ACC112 (cell line): ENCODE data around the gene MYOZ3.

ENCODE experiments used
- H2AFZ ChIP-seq: fragments of 200-600 bp; sonication (generic); one replicate; pipeline ENCODE4 v1.6.0; 2017; ENCODE audit warnings: antibody characterized with exemption, low read length; ENCODE audit not compliant: unreplicated experiment
- H3K27ac ChIP-seq: fragments of 200-600 bp; sonication (generic); 2 replicates; pipeline ENCODE4 v1.5.1; 2014; ENCODE audit warnings: low read depth, mild to moderate bottlenecking, antibody characterized with exemption, low read length, moderate library complexity
- H3K27me3 ChIP-seq: fragments of 200-600 bp; sonication (generic); 2 replicates; pipeline ENCODE4 v1.6.1; 2014; ENCODE audit warnings: mild to moderate bottlenecking, antibody characterized with exemption, low read length, moderate library complexity, mixed read lengths; ENCODE audit not compliant: insufficient read depth
- H3K36me3 ChIP-seq: fragments of 200-600 bp; sonication (generic); 2 replicates; pipeline ENCODE4 v1.6.1; 2016; ENCODE audit warnings: mild to moderate bottlenecking, antibody characterized with exemption, low read length, moderate library complexity, mixed read lengths; ENCODE audit not compliant: insufficient read depth
- H3K4me1 ChIP-seq: fragments of 200-600 bp; sonication (generic); one replicate; pipeline ENCODE4 v1.6.1; 2016; ENCODE audit warnings: low read length, mixed read lengths; ENCODE audit not compliant: insufficient read depth, unreplicated experiment, control insufficient read depth
- H3K4me3 ChIP-seq: fragments of 200-600 bp; sonication (generic); 2 replicates; pipeline ENCODE4 v1.5.1; 2014; ENCODE audit warnings: mild to moderate bottlenecking, low read depth, low read length
- H3K79me2 ChIP-seq: fragments of 200-600 bp; sonication (generic); one replicate; pipeline ENCODE4 v1.6.0; 2016; ENCODE audit warnings: low read length; ENCODE audit not compliant: control insufficient read depth, unreplicated experiment, insufficient read depth

The MYOZ3 gene

GRCh38 chr5:150662731-150663516 is 1.9 kb downstream of the MYOZ3 start:
- H3K27ac ChIP-seq = no peak overlapping the region
- H3K4me3 ChIP-seq = no peak overlapping the region
- peaks cover 11% of the 10 kb centered on the region; the same call in 1 of the 2 replicates for H3K27me3 ChIP-seq
- H3K79me2 ChIP-seq = no peaks in the 10 kb centered on the region
- H2AFZ ChIP-seq = no peak overlapping the region
- no peaks in the 10 kb centered on the region for H3K36me3 ChIP-seq
- no peaks in the 10 kb centered on the region for H3K4me1 ChIP-seq

- Histone ChIP-seq H3K27ac (no peak overlapping the region), H3K79me2 (no peaks in the 10 kb centered on the region), H3K4me3 (no peak overlapping the region), H3K36me3 (no peaks in the 10 kb centered on the region), H3K4me1 (no peaks in the 10 kb centered on the region), H2AFZ (no peak overlapping the region), H3K27me3 (peaks cover 11% of the 10 kb centered on the region; the same call in 1 of the 2 replicates)
These were observed 2.9 kb downstream of the MYOZ3 start for GRCh38 chr5:150663936-150664335.

GRCh38 chr5:150665044-150665443 is 4.0 kb downstream of the MYOZ3 start:
- Histone ChIP-seq H3K79me2 (no peaks in the 10 kb centered on the region), H3K4me3 (no peak overlapping the region), H3K27ac (no peak overlapping the region), H3K27me3 (peaks cover 11% of the 10 kb centered on the region; the same call in 1 of the 2 replicates), H3K36me3 (no peaks in the 10 kb centered on the region), H3K4me1 (no peaks in the 10 kb centered on the region), H2AFZ (no peak overlapping the region)

DNA sequence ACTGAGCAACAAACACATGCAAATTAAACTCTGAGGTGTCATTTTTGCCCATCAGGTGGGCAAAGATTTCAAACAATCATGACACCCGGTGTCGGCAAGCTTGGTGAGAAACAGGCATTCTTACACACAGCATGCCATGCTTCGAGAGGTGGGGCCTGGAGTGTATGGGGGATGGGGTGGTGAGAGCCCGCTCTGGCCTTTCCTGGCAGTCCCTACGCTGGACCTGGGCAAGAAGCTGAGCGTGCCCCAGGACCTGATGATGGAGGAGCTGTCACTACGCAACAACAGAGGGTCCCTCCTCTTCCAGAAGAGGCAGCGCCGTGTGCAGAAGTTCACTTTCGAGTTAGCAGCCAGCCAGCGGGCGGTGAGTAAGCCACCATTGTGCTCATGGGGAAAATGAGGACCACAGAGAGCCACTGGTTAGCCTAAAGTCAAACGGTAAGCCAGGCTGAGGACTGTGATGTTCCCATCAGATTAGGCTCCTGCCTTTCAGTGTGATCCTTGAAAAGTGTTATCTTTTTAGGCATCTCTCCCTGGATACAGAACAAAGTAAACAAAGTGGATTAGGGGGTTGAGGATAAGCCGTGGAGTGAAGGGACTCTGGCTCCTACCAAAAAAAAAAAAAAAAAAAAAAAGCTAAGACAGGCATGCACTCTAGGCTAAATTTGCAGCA is 9.4 kb downstream of the MYOZ3 start:
- Histone ChIP-seq H2AFZ (no peak overlapping the region), H3K27ac (no peak overlapping the region), H3K4me3 (no peak overlapping the region), H3K27me3 (peaks cover 12% of the 10 kb centered on the region; the same call in 1 of the 2 replicates), H3K4me1 (peaks cover 17% of the 10 kb centered on the region), H3K79me2 (no peaks in the 10 kb centered on the region), H3K36me3 (no peaks in the 10 kb centered on the region)

- peaks cover 17% of the 10 kb centered on the region for H3K4me1 ChIP-seq
- peaks cover 12% of the 10 kb centered on the region; the same call in 1 of the 2 replicates for H3K27me3 ChIP-seq
- no peak overlapping the region for H3K4me3 ChIP-seq
- H2AFZ ChIP-seq = no peak overlapping the region
- no peak overlapping the region for H3K27ac ChIP-seq
- no peaks in the 10 kb centered on the region for H3K79me2 ChIP-seq
- H3K36me3 ChIP-seq = no peaks in the 10 kb centered on the region
These were observed 9.9 kb downstream of the MYOZ3 start for GRCh38 chr5:150670948-150671310.

GRCh38 chr5:150671509-150672236 is 10.6 kb downstream of the MYOZ3 start:
- Histone ChIP-seq H3K4me1 (peaks cover 17% of the 10 kb centered on the region), H3K27me3 (peaks cover 12% of the 10 kb centered on the region; the same call in 1 of the 2 replicates), H3K79me2 (no peaks in the 10 kb centered on the region), H3K36me3 (no peaks in the 10 kb centered on the region), H3K4me3 (peak overlapping the region; percentile 77), H3K27ac (no peak overlapping the region), H2AFZ (peak overlapping the region; percentile 45)

DNA sequence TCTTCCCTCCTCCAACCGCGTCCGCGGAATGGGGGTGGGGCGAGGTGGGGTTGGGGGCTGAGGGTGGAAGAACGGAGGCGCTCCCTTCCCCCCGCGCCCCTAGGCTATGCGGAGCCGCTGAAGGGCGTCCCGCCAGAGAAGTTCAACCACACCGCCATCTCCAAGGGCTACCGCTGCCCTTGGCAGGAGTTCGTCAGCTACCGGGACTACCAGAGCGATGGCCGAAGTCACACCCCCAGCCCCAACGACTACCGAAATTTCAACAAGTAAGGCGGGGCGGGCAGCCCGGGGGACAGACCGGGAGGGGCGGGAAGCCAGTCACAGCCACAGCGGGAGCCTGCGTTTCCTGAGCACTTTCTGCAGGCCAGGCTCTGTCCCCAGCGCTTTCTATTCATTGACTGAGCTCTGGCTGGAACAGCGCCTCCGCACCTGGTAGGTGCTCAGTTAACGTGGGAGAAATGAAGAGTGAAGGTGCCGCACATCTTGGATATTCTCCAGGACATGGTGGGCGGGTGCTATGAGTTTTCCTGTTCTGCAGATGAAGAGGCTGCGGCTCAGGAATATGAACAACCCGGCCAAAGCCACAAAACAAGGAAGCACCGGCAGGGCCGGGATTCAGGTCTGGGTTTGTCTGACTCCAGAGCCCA is 11.3 kb downstream of the MYOZ3 start:
- Histone ChIP-seq H3K79me2 (no peaks in the 10 kb centered on the region), H3K4me3 (peak overlapping the region; percentile 77), H2AFZ (peak overlapping the region; percentile 91), H3K36me3 (no peaks in the 10 kb centered on the region), H3K4me1 (peaks cover 17% of the 10 kb centered on the region), H3K27ac (no peak overlapping the region), H3K27me3 (peaks cover 12% of the 10 kb centered on the region; the same call in 1 of the 2 replicates)

GRCh38 chr5:150672884-150673275 is 11.8 kb downstream of the MYOZ3 start:
- Histone ChIP-seq H3K27ac (no peak overlapping the region), H3K27me3 (peaks cover 12% of the 10 kb centered on the region; the same call in 1 of the 2 replicates)

DNA sequence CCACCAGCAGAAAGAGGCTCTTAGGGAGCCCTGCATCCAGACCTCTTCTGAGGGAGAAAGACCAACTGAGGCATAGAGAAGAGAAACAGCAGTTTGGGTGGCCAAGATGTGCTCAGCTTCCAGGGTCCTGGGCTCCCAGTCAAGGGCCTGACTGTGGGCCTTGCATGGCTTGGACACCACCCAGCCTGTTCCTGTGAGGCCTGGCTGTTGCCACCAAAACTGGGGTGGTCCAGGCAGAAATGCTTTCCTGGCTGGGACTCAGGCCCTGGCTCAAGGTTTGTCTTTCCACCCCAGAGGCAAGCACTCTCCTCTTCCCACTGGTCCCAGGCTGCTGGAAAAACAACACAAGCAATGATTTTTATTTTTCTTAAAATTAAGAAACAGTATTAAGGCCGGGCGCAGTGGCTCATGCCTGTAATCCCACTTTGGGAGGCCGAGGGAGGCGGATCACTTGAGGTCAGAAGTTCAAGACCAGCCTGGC is 13.3 kb downstream of the MYOZ3 start:
- Histone ChIP-seq H3K27me3 (peaks cover 12% of the 10 kb centered on the region; the same call in 1 of the 2 replicates), H3K4me3 (no peak overlapping the region), H3K27ac (no peak overlapping the region), H3K36me3 (no peaks in the 10 kb centered on the region), H2AFZ (no peak overlapping the region), H3K79me2 (no peaks in the 10 kb centered on the region), H3K4me1 (peaks cover 17% of the 10 kb centered on the region)

More at GRCh38 chr5:150672884-150673275, 11.8 kb downstream of the MYOZ3 start:
- no peaks in the 10 kb centered on the region for H3K36me3 ChIP-seq
- peaks cover 17% of the 10 kb centered on the region for H3K4me1 ChIP-seq
- H2AFZ ChIP-seq = peak overlapping the region; percentile 91
- H3K79me2 ChIP-seq = no peaks in the 10 kb centered on the region
- H3K4me3 ChIP-seq = peak overlapping the region; percentile 77

- Histone ChIP-seq H3K27me3 (peaks cover 12% of the 10 kb centered on the region; the same call in 1 of the 2 replicates), H3K36me3 (no peaks in the 10 kb centered on the region), H2AFZ (no peak overlapping the region), H3K79me2 (no peaks in the 10 kb centered on the region), H3K27ac (no peak overlapping the region), H3K4me3 (no peak overlapping the region), H3K4me1 (peaks cover 17% of the 10 kb centered on the region)
These were observed 14.0 kb downstream of the MYOZ3 start for GRCh38 chr5:150675069-150675468.
